ENCODE measurements around the gene CFDP1. TPM values are rescaled to one million over a fixed set of nuclear protein-coding genes. Genes with fewer than 3 reads are reported as not detected.

The CFDP1 gene
- total and polyA plus RNA-seq, 2 experiments from 2014 or later, result 103 to 114 TPM

GRCh38 chr16:75477680-75478473 lies 44.6 kb upstream of the CFDP1 start:
- H3K9me3 ChIP-seq (ENCODE audit: low read depth), result no peaks in the 10 kb centered on the region
- H3K4me3 ChIP-seq, result no peak overlapping the region
- H3K27ac ChIP-seq, result no peak overlapping the region
- H3K27me3 ChIP-seq, result no peaks in the 10 kb centered on the region
- H3K4me1 ChIP-seq (ENCODE audit: low read depth), result no peaks in the 10 kb centered on the region
- DNase-seq (ENCODE audit: low read depth in 1 of 2, low spot score in 1 of 2), result no peak
- no peak for TF ChIP-seq CTCF (IDR thresholded peaks at IDR 0.05; ENCODE audit: low read depth, low read length)
- H3K36me3 ChIP-seq, result no peaks in the 10 kb centered on the region

- H3K4me1 ChIP-seq (ENCODE audit: low read depth), result no peaks in the 10 kb centered on the region
- TF ChIP-seq CTCF (IDR thresholded peaks at IDR 0.05; ENCODE audit: low read depth, low read length), result no peak
- H3K27ac ChIP-seq, result no peak overlapping the region
- DNase-seq (ENCODE audit: low read depth in 1 of 2, low spot score in 1 of 2), result no peak
- no peaks in the 10 kb centered on the region for H3K9me3 ChIP-seq (ENCODE audit: low read depth)
- no peaks in the 10 kb centered on the region for H3K27me3 ChIP-seq
- H3K4me3 ChIP-seq, result no peak overlapping the region
- H3K36me3 ChIP-seq, result no peaks in the 10 kb centered on the region
Observed at GRCh38 chr16:75476817-75477216, 43.5 kb upstream of the CFDP1 start.

GRCh38 chr16:75475420-75475847 lies 42.1 kb upstream of the CFDP1 start:
- H3K27me3 ChIP-seq, result no peaks in the 10 kb centered on the region
- DNase-seq (ENCODE audit: low read depth in 1 of 2, low spot score in 1 of 2), result no peak
- H3K4me1 ChIP-seq (ENCODE audit: low read depth), result no peaks in the 10 kb centered on the region
- H3K27ac ChIP-seq, result no peak overlapping the region
- no peak for TF ChIP-seq CTCF (IDR thresholded peaks at IDR 0.05; ENCODE audit: low read depth, low read length)
- H3K4me3 ChIP-seq, result no peak overlapping the region
- H3K36me3 ChIP-seq, result no peaks in the 10 kb centered on the region
- H3K9me3 ChIP-seq (ENCODE audit: low read depth), result no peaks in the 10 kb centered on the region

- Histone ChIP-seq H3K9me3 (ENCODE audit: low read depth) (no peaks in the 10 kb centered on the region), H3K4me3 (no peak overlapping the region), H3K4me1 (ENCODE audit: low read depth) (no peaks in the 10 kb centered on the region), H3K27ac (no peak overlapping the region), H3K36me3 (no peaks in the 10 kb centered on the region), H3K27me3 (no peaks in the 10 kb centered on the region)
- no peak for TF ChIP-seq CTCF (IDR thresholded peaks at IDR 0.05; ENCODE audit: low read depth, low read length)
- no peak for DNase-seq (ENCODE audit: low read depth in 1 of 2, low spot score in 1 of 2)
Observed at GRCh38 chr16:75472908-75473877, 39.9 kb upstream of the CFDP1 start.

GRCh38 chr16:75471723-75472633 lies 38.7 kb upstream of the CFDP1 start:
- Histone ChIP-seq H3K4me3 (no peak overlapping the region), H3K27me3 (no peaks in the 10 kb centered on the region), H3K27ac (no peak overlapping the region), H3K4me1 (ENCODE audit: low read depth) (no peaks in the 10 kb centered on the region), H3K9me3 (ENCODE audit: low read depth) (no peaks in the 10 kb centered on the region), H3K36me3 (no peaks in the 10 kb centered on the region)
- DNase-seq (ENCODE audit: low read depth in 1 of 2, low spot score in 1 of 2), result peak; percentile 76 to 78
- peak; percentile 78 for TF ChIP-seq CTCF (IDR thresholded peaks at IDR 0.05; ENCODE audit: low read depth, low read length)

All from cardiac muscle cell (in vitro differentiated cells and primary cell).